Fibroblast of lung (primary cell): ENCODE results near the gene ACTMAP. TPM values are rescaled to one million over a fixed set of nuclear protein-coding genes. Genes with fewer than 3 reads are reported as not detected.

Source experiments
- DNase-seq, 2 donors: peaks; one replicate each; pipeline versions ENCODE4 v3.0.0 to v3.0.0-alpha.2; 2010; ENCODE audit warnings: low read depth in 2 of 2
- H2AFZ ChIP-seq: 2 replicates; pipeline ENCODE4 v1.5.1; 2012; ENCODE audit warnings: low read length, control low read depth, inconsistent platforms
- H3K27ac ChIP-seq: 2 replicates; pipeline ENCODE4 v1.5.1; 2011; ENCODE audit warnings: low read length, control low read depth; ENCODE audit not compliant: insufficient read depth
- H3K27me3 ChIP-seq: 2 replicates; pipeline ENCODE4 v1.5.1; 2011; ENCODE audit warnings: mild to moderate bottlenecking, low read length; ENCODE audit not compliant: control insufficient read depth, insufficient read depth
- H3K36me3 ChIP-seq: 2 replicates; pipeline ENCODE4 v1.5.1; 2011; ENCODE audit warnings: low read length; ENCODE audit not compliant: control insufficient read depth, insufficient read depth
- H3K4me1 ChIP-seq: 2 replicates; pipeline ENCODE4 v1.5.1; 2011; ENCODE audit warnings: low read length; ENCODE audit not compliant: control insufficient read depth, insufficient read depth; ENCODE audit errors: extremely low read depth
- H3K4me2 ChIP-seq: 2 replicates; pipeline ENCODE4 v1.5.1; 2011; ENCODE audit warnings: low read length, control low read depth; ENCODE audit not compliant: insufficient read depth; ENCODE audit errors: extremely low read depth
- H3K4me3 ChIP-seq, 4 experiments: fragments of 200-600 bp in 1 of 4; sonication (generic) in 1 of 4; replicated peaks in 1 of 4; 2 replicates each; pipeline ENCODE4 v1.5.1; 2011 to 2016; ENCODE audit warnings: low read length in 4 of 4, low read depth in 3 of 4, mild to moderate bottlenecking in 3 of 4, control low read depth in 2 of 4, inconsistent platforms in 1 of 4, mixed read lengths in 1 of 4; ENCODE audit not compliant: insufficient read depth in 1 of 4; ENCODE audit errors: control extremely low read depth in 1 of 4
- H3K79me2 ChIP-seq: 2 replicates; pipeline ENCODE4 v1.5.1; 2012; ENCODE audit warnings: mild to moderate bottlenecking, low read length, inconsistent platforms; ENCODE audit not compliant: control insufficient read depth, insufficient read depth
- H3K9ac ChIP-seq: 2 replicates; pipeline ENCODE4 v1.5.1; 2011; ENCODE audit warnings: mild to moderate bottlenecking, low read length, control low read depth; ENCODE audit not compliant: insufficient read depth
- H3K9me3 ChIP-seq: 2 replicates; pipeline ENCODE4 v1.5.1; 2012; ENCODE audit warnings: low read depth, low read length; ENCODE audit not compliant: control insufficient read depth, insufficient read depth
- H4K20me1 ChIP-seq: 2 replicates; pipeline ENCODE4 v1.5.1; 2011; ENCODE audit warnings: low read length; ENCODE audit not compliant: control insufficient read depth, insufficient read depth; ENCODE audit errors: extremely low read depth
- CTCF ChIP-seq, 2 donors: IDR thresholded peaks in 1 of 2; conservative IDR thresholded peaks in 1 of 2; 1 replicate in 1 of 2; 2 replicates in 1 of 2; pipeline ENCODE4 v1.5.1; 2011 to 2012; ENCODE audit warnings: low read length in 2 of 2, control low read depth in 1 of 2, inconsistent platforms in 1 of 2, low read depth in 1 of 2, mild to moderate bottlenecking in 1 of 2
- EZH2 ChIP-seq: IDR thresholded peaks from 2 replicates; pipeline ENCODE4 v1.5.1; 2012; ENCODE audit warnings: low read length, control low read depth, mild to moderate bottlenecking; ENCODE audit errors: missing control alignments
- polyA plus RNA-seq, 2 donors: library from polyadenylated mRNA; depleted of rRNA in 1 of 2; stranded (reverse) in 1 of 2; unstranded in 1 of 2; fragments of >200 nt; gene quantifications; 2 replicates each; pipeline ENCODE4 v1.2.1, GENCODE V29; 2011 to 2012; ENCODE audit warnings: missing spikeins in 1 of 2
- total RNA-seq: library from RNA; depleted of rRNA; stranded (reverse); fragments of >200 nt; gene quantifications from 2 replicates; pipeline ENCODE4 v1.2.1, GENCODE V29; 2014

Gene ACTMAP
- total and polyA plus RNA-seq, 2 donors (not counting 1 experiment from before 2014, with no cell fraction given), result 1.8 to 2.2 TPM

- H3K27ac ChIP-seq, result no peak overlapping the region
- H3K9ac ChIP-seq, result no peak overlapping the region
Measured at GRCh38 chr19:40704491-40705361, 45.6 kb downstream of the ACTMAP start.

GRCh38 chr19:40703029-40703755, 47.1 kb downstream of the ACTMAP start:
- Histone ChIP-seq H3K79me2 (no peaks in the 10 kb centered on the region), H4K20me1 (no peaks in the 10 kb centered on the region), H3K36me3 (peaks cover 18% of the 10 kb centered on the region), H3K4me3 (no peak overlapping the region), H3K9ac (no peak overlapping the region), H3K4me2 (no peak overlapping the region), H2AFZ (no peak overlapping the region), H3K9me3 (no peaks in the 10 kb centered on the region), H3K27me3 (no peaks in the 10 kb centered on the region), H3K27ac (no peak overlapping the region), H3K4me1 (no peaks in the 10 kb centered on the region)
- no peak for DNase-seq
- TF ChIP-seq CTCF (conservative IDR thresholded peaks at IDR 0.05 in 1 of 2, IDR thresholded peaks at IDR 0.05 in 1 of 2; ENCODE audit: low read depth in 1 of 2, low read length in 2 of 2), result no peak
- no peak for TF ChIP-seq EZH2

More at GRCh38 chr19:40704491-40705361, 45.6 kb downstream of the ACTMAP start:
- Histone ChIP-seq H4K20me1 (no peaks in the 10 kb centered on the region), H3K4me2 (no peak overlapping the region), H3K79me2 (no peaks in the 10 kb centered on the region), H3K9me3 (no peaks in the 10 kb centered on the region), H3K36me3 (peaks cover 19% of the 10 kb centered on the region), H2AFZ (no peak overlapping the region), H3K4me3 (no peak overlapping the region), H3K27me3 (no peaks in the 10 kb centered on the region), H3K4me1 (no peaks in the 10 kb centered on the region)
- DNase-seq, result no peak
- TF ChIP-seq CTCF (conservative IDR thresholded peaks at IDR 0.05 in 1 of 2, IDR thresholded peaks at IDR 0.05 in 1 of 2; ENCODE audit: low read depth in 1 of 2, low read length in 2 of 2), result no peak
- no peak for TF ChIP-seq EZH2

- TF ChIP-seq EZH2 (no peak), CTCF (conservative IDR thresholded peaks at IDR 0.05 in 1 of 2, IDR thresholded peaks at IDR 0.05 in 1 of 2; ENCODE audit: low read depth in 1 of 2, low read length in 2 of 2) (peak; percentile 9 to 56)
- H3K27me3 ChIP-seq, result no peaks in the 10 kb centered on the region
- DNase-seq, result peak; percentile 26 to 30
- no peak overlapping the region for H3K4me2 ChIP-seq
- no peaks in the 10 kb centered on the region for H3K79me2 ChIP-seq
- no peak overlapping the region for H2AFZ ChIP-seq
- no peaks in the 10 kb centered on the region for H4K20me1 ChIP-seq
- H3K9me3 ChIP-seq, result no peaks in the 10 kb centered on the region
- no peak overlapping the region for H3K9ac ChIP-seq
- H3K27ac ChIP-seq, result no peak overlapping the region
- H3K36me3 ChIP-seq, result peaks cover 18% of the 10 kb centered on the region
- no peak overlapping the region for H3K4me3 ChIP-seq
- H3K4me1 ChIP-seq, result no peaks in the 10 kb centered on the region
Measured at GRCh38 chr19:40702337-40703012, 47.8 kb downstream of the ACTMAP start.
